Thoracic aorta (tissue), 2 donors: ENCODE results near the gene AGGF1. TPM values are rescaled to one million over a fixed set of nuclear protein-coding genes. Genes with fewer than 3 reads are reported as not detected.
"Not testable (repeated sequence)": the region's sequence is repeated elsewhere in the genome, so short reads cannot be mapped to it uniquely, and the experiment has no call there.

Source experiments
- ATAC-seq: fragments of 150-250 bp; one replicate; pipeline ENCODE4 v1.8.0; 2017; ENCODE audit warnings: low read depth; ENCODE audit not compliant: insufficient number of reproducible peaks, low FRiP score
- DNase-seq: peaks from one replicate; pipeline ENCODE4 v3.0.0-alpha.2; 2020; ENCODE audit warnings: low spot score
- H3K27ac ChIP-seq, 2 donors: fragments of 200-600 bp; sonication (generic); 1 replicate in 1 of 2; 2 replicates in 1 of 2; pipeline ENCODE4 v1.5.1; 2016; ENCODE audit warnings: mild to moderate bottlenecking in 2 of 2, moderate library complexity in 2 of 2
- H3K27me3 ChIP-seq: fragments of 200-600 bp; sonication (generic); replicated peaks from 2 replicates; pipeline ENCODE4 v1.6.0; 2016; ENCODE audit warnings: mild to moderate bottlenecking; ENCODE audit not compliant: insufficient read depth
- H3K36me3 ChIP-seq: fragments of 200-600 bp; sonication (generic); one replicate; pipeline ENCODE4 v1.5.1; 2016
- H3K4me1 ChIP-seq, 2 donors: fragments of 200-600 bp; sonication (generic); 1 replicate in 1 of 2; 2 replicates in 1 of 2; pipeline versions ENCODE4 v1.5.1 to v1.6.0; 2016; ENCODE audit warnings: low read depth in 2 of 2, mild to moderate bottlenecking in 1 of 2; ENCODE audit not compliant: control insufficient read depth in 1 of 2
- H3K4me3 ChIP-seq: fragments of 200-600 bp; sonication (generic); 2 replicates; pipeline ENCODE4 v1.5.1; 2016; ENCODE audit warnings: mild to moderate bottlenecking
- H3K9me3 ChIP-seq: fragments of 200-600 bp; sonication (generic); 2 replicates; pipeline ENCODE4 v1.5.1; 2016
- total RNA-seq, 2 donors: library from RNA; depleted of rRNA; stranded (reverse); fragments of >200 nt; gene quantifications; one replicate each; pipeline versions ENCODE4 v1.1.0 to v1.2.3, GENCODE V29; 2016
- TF ChIP-seq, protein P1 (sequence below): fragments of 200-600 bp; sonication (generic); IDR thresholded peaks from one replicate; pipeline ENCODE4 v1.5.1; 2019; ENCODE audit warnings: antibody characterized with exemption

AGGF1 gene
- total RNA-seq, 2 donors from 2014 or later = 24.1 to 26.0 TPM

DNA sequence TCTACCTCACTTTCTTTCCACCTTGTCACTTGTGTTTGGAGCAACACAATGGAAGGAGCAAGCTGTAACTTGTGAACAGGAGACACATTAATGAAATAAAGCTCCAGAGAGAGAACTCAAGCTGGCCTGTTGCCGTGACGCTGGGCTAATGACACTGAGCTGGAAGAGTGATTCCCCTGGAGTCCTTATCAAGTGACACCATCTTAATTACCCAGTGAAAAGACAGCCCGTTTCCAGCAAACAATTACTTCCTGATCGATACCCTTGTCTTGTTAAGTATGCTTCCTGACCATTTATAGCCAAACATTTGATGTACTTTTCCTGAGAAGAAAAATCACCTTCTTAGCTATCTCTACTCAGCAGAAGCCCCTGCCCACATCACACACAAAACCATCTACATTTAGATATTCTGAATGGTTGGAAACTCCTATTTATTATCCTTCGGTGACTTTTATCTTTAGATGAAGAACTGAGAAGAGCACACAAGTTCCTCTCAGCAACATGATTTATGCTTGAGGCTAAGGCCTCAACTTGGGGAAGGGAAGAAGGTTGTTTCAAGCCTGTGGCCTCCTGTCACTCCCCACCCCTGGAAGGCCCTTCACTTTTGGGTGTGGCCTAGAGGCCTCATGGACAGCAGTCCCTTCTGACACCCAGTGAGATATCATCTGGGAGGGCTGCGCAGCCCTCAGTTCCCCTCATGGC, 43.2 kb upstream of the AGGF1 start:
- no peaks in the 10 kb centered on the region for H3K36me3 ChIP-seq
- H3K27me3 ChIP-seq = no peaks in the 10 kb centered on the region
- ATAC-seq = no peak
- DNase-seq = no peak
- TF ChIP-seq, protein P1, sequence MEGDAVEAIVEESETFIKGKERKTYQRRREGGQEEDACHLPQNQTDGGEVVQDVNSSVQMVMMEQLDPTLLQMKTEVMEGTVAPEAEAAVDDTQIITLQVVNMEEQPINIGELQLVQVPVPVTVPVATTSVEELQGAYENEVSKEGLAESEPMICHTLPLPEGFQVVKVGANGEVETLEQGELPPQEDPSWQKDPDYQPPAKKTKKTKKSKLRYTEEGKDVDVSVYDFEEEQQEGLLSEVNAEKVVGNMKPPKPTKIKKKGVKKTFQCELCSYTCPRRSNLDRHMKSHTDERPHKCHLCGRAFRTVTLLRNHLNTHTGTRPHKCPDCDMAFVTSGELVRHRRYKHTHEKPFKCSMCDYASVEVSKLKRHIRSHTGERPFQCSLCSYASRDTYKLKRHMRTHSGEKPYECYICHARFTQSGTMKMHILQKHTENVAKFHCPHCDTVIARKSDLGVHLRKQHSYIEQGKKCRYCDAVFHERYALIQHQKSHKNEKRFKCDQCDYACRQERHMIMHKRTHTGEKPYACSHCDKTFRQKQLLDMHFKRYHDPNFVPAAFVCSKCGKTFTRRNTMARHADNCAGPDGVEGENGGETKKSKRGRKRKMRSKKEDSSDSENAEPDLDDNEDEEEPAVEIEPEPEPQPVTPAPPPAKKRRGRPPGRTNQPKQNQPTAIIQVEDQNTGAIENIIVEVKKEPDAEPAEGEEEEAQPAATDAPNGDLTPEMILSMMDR = no peak
- H3K4me1 ChIP-seq = no peaks in the 10 kb centered on the region
- H3K27ac ChIP-seq = no peak overlapping the region
- H3K4me3 ChIP-seq = no peak overlapping the region
- H3K9me3 ChIP-seq = no peaks in the 10 kb centered on the region

DNA sequence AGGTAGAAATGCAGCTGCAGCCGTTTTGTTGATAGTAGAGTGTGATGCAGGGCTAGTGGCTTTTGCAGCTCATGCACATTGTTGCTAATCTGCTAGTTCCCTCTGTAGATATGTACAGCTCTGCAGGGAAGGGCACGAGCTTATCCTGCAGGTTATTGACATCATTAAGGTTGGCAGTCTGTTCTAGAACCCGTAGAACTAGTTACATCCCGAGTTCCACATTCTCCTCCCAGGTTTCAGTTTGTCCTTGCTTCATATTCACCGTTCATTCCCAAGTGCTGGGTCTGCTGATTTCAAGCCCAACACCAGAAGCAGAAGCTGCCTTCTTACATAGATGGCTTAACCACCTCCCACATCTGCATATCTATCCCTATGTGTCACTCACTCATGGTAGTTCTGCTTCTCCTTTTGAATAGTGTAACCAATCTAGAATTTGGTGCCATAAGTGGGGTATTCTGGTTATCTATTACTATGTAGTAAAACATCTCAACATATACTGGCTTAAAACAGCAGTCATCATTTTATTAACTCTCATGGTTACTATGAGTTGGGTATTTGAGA, 39.2 kb upstream of the AGGF1 start:
- TF ChIP-seq, protein P1 = no peak
- no peaks in the 10 kb centered on the region for H3K4me1 ChIP-seq
- no peak overlapping the region for H3K4me3 ChIP-seq
- H3K36me3 ChIP-seq = no peaks in the 10 kb centered on the region
- ATAC-seq (no peak), DNase-seq (no peak)
- no peaks in the 10 kb centered on the region for H3K27me3 ChIP-seq
- no peak overlapping the region for H3K27ac ChIP-seq
- H3K9me3 ChIP-seq = no peaks in the 10 kb centered on the region

DNA sequence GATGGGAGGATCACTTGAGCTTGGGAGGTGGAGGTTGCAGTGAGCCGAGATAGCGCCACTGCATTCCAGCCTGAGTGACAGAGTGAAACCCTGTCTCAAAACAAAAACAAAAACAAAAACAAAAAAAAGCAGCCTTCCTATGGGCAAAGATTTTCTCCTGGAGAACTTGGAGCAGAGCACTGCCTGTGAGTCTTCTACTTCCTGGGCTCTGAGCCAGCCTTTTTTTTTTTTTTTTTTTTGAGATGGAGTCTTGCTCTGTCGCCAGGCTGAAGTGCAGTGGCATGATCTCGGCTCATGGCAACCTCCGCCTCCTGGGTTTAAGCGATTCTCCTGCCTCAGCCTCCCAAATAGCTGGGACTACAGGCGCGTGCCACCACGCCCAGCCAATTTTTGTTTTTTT, 36.8 kb upstream of the AGGF1 start:
- DNase-seq, H3K27me3 ChIP-seq, H3K27ac ChIP-seq, H3K4me3 ChIP-seq, H3K4me1 ChIP-seq, H3K9me3 ChIP-seq, H3K36me3 ChIP-seq, ATAC-seq: not testable (repeated sequence)

DNA sequence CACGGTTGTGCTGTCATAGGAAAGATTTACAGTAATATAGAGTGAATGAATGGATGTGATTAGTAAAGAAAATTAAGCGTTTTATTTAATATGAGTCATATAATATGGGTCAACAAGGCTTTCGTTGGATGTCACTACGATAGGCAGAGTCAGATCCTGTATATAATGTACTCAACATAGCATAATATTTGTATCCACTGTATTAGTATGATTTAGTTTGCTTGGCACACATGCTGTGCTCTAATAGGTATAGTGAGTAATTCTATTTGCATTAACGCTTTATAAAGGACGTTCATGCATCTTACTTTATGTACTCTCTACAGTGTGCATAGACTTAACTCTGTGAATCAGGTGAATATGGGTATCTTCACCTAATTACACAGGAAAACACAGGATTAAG, 35.9 kb upstream of the AGGF1 start:
- Histone ChIP-seq H3K9me3 (no peaks in the 10 kb centered on the region), H3K4me3 (no peak overlapping the region), H3K4me1 (no peaks in the 10 kb centered on the region), H3K27me3 (no peaks in the 10 kb centered on the region), H3K27ac (no peak overlapping the region), H3K36me3 (no peaks in the 10 kb centered on the region)
- TF ChIP-seq, protein P1 = no peak
- ATAC-seq (no peak), DNase-seq (no peak)

DNA sequence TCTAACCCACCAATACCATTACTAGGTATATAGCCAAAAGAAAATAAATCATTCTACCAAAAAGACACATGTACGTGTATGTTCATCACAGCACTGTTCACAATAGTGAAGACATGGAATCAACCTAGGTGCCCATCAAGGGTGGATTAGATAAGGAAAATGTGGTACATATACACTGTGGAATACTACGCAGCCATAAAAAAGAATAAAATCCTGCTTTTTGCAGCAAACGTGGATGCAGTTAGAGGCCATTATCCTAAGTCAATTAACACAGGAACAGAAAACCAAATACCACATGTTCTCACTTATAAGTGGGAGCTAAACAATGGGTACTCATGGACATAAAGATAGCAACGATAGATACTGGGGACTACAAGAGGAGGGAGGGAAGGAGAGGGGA, 32.0 kb upstream of the AGGF1 start:
- H3K4me1 ChIP-seq, H3K4me3 ChIP-seq, DNase-seq, H3K27ac ChIP-seq, H3K36me3 ChIP-seq, H3K9me3 ChIP-seq, H3K27me3 ChIP-seq, ATAC-seq: not testable (repeated sequence)

DNA sequence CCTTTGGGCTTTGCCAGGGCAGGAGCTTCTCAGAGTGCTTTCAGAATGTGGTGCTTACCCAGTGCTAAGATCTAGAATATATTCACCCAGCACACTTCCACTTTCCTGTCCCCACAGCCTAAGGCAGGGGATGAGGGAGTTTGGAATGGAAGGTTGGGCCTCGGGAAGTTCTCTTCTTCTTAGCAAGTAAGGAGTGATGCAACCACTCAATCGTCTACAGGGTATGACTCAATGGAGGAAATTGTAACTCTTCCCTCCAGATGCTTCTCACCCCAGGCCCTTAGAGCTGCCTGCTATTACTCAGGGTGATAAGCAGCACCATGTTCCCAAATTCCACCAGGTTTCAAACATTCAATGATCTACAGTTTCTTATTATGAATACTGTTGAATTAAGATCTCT, 30.8 kb upstream of the AGGF1 start:
- H3K4me3 ChIP-seq = no peak overlapping the region
- no peaks in the 10 kb centered on the region for H3K27me3 ChIP-seq
- no peak for ATAC-seq
- H3K36me3 ChIP-seq = no peaks in the 10 kb centered on the region
- H3K9me3 ChIP-seq = no peaks in the 10 kb centered on the region
- TF ChIP-seq, protein P1 = no peak
- no peak overlapping the region for H3K27ac ChIP-seq
- DNase-seq = no peak
- H3K4me1 ChIP-seq = no peaks in the 10 kb centered on the region
